ENCODE data around the gene SCAMP3.
"Not testable (repeated sequence)": the region's sequence is repeated elsewhere in the genome, so short reads cannot be mapped to it uniquely, and the experiment has no call there.

The SCAMP3 gene

DNA sequence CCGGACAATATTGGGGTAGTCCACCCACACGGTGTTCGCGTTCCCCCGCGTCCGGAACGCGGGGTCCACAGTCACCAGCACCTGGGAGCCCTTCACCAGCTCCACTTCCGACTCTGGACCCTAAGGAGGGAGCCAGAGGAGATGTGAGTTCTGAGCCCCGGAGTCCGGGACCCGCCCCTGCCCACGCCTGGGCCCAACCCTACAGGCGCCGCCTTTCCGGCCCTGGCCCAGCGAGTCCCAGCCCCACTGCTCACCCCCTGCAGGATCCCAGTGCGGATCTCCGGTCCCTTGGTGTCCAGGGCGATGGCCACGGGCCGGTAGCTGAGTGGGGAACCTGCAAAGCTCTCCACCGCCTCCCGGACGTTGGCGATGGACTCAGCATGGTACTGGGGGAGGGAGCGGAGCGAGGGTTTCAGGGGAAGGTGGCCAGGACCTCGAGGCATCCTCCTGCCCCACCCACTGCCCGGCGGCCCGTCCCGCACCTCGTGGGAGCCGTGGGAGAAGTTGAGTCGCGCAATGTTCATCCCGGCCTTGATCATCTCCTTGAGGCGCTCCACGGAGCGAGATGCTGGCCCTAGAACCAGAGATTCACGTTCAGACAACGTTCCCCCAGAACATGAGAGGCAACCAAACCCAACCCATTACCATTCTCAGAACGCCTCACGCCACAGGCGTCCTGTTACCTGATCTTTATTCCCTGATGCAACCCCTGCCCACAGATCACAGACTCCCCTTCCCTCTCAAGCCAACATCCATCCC, 33.2 kb upstream of the SCAMP3 start:
- intact Hi-C loops (cut with micrococcal nuclease) = no loop called here
- Mint-ChIP-seq H3K4me1 (ENCODE audit: low read depth) (peaks cover 13% of the 10 kb centered on the region), H3K27ac (no peak overlapping the region), H3K36me3 (ENCODE audit: low read depth) (no peaks in the 10 kb centered on the region), H3K27me3 (peaks cover 70% of the 10 kb centered on the region), H3K9me3 (no peaks in the 10 kb centered on the region), H3K4me3 (no peak overlapping the region)

DNA sequence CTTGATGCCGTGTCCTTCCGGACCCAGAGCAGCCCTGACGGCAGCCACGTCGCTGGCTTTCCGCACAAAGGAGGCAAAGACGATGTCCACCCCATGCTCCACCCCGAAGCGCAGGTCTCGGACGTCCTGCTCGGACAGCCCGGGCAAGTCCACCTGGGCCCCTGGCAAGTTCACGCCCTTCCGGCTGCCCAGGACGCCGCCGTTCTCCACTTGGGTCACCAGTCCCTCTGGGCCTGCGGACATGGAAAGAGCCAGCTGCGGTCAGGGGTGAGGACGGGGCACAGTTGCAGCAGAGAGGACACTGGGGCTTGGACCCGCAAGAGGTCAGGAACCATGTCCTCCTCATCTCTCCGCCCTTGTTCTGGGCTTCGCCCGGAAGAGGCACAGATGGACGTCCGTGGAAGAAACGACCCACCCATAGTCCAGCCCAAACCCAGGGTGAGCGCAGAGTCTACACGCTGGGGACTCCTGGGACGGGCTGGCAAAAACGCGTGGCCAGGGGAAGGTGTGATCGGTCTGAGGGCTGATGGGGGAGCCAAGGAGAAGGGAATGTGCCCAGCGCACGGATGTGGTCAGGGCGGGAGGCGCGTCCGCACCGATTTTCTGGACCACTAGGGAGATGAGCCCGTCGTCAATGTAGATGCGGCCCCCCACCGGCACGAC, 32.5 kb upstream of the SCAMP3 start:
- peak overlapping the region; percentile 39 for H3K4me3 Mint-ChIP-seq
- no peak overlapping the region for H3K27ac Mint-ChIP-seq
- H3K36me3 Mint-ChIP-seq (ENCODE audit: low read depth) = no peaks in the 10 kb centered on the region
- H3K4me1 Mint-ChIP-seq (ENCODE audit: low read depth) = peaks cover 13% of the 10 kb centered on the region
- peaks cover 72% of the 10 kb centered on the region for H3K27me3 Mint-ChIP-seq
- intact Hi-C loops (cut with micrococcal nuclease) = no loop called here
- no peaks in the 10 kb centered on the region for H3K9me3 Mint-ChIP-seq

DNA sequence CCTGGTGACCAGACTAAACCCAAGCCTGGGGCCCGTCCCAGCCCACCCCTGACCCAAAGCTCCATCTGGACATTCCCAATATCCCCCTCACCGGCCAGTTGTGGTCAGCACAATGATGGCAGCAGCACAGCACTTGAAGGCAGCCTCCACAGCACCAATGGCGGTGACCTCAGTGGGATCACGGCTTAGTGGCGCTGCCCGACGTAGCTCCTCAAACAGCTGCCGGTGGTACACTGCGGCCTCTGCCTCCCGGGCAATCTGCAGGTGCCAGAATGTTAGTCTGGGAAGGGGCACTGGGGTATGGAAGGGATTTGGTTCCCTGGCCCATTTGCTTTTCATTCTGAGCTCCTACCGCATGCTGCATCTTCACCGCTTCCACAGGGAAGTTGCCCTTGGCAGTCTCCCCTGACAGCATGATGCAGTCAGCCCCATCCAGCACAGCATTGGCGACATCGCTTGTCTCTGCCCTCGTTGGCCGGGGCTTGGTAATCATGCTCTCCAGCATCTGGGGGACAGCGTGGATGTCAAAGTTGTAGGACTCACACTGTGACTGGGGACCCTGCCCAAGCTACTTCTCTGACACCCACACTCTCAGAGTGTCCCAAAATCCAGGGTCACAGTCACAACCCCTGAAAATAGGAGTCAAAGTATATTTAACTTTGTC, 31.1 kb upstream of the SCAMP3 start:
- Mint-ChIP-seq H3K9me3 (no peaks in the 10 kb centered on the region), H3K36me3 (ENCODE audit: low read depth) (no peaks in the 10 kb centered on the region), H3K4me3 (no peak overlapping the region), H3K27me3 (peaks cover 71% of the 10 kb centered on the region), H3K4me1 (ENCODE audit: low read depth) (peaks cover 13% of the 10 kb centered on the region), H3K27ac (no peak overlapping the region)
- intact Hi-C loops (cut with micrococcal nuclease) = no loop called here

DNA sequence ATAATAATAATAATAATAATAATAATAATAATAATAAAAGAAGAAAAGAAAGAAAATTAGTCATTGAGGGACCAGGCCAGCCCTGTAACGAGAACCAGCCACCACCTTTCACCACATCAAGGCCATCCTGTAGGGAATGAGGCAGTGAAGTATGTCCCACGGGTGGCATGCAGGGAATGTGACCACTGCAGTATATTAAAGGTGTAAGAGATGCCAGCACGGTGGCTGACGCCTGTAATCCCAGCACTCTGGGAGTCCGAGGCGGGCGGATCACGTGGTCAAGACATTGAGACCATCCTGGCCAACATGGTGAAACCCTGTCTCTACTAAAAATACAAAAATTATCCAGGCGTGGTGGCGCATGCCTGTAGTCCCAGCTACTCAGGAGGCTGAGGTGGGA, 28.8 kb upstream of the SCAMP3 start:
- H3K4me3 Mint-ChIP-seq; H3K27ac Mint-ChIP-seq; H3K36me3 Mint-ChIP-seq (ENCODE audit: low read depth); H3K9me3 Mint-ChIP-seq; intact Hi-C loops (cut with micrococcal nuclease): not testable (repeated sequence)
- Mint-ChIP-seq H3K27me3 (peaks cover 49% of the 10 kb centered on the region), H3K4me1 (ENCODE audit: low read depth) (peaks cover 13% of the 10 kb centered on the region)

DNA sequence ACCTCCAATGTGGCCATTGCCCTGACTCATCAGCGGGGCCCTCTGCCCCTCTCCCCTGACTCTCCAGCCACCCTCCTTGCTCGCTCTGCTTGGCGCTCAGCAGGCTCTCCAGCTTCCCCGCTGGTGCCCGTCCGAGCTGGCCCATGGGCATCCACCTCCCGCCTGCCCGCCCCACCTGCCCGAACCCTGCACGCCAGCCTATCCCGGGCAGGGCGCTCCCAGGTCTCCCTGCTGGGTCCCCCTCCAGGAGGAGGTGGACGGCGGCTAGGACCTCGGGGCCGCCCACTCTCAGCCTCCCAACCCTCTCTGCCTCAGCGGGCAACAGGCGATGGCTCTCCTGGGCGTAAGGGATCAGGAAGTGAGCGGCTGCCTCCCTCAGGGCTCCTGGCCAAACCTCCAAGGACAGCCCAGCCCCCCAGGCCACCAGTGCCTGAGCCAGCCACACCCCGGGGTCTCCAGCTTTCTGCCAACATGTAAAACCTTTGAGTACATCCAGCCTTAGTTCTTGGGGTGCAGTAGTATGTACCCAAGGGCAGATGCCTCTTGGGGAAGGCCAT, 25.9 kb upstream of the SCAMP3 start:
- peaks cover under 1% of the 10 kb centered on the region for H3K4me1 Mint-ChIP-seq (ENCODE audit: low read depth)
- no peak overlapping the region for H3K27ac Mint-ChIP-seq
- no peaks in the 10 kb centered on the region for H3K9me3 Mint-ChIP-seq
- peaks cover 19% of the 10 kb centered on the region for H3K27me3 Mint-ChIP-seq
- no peaks in the 10 kb centered on the region for H3K36me3 Mint-ChIP-seq (ENCODE audit: low read depth)
- intact Hi-C loops (cut with micrococcal nuclease) = no loop called here
- no peak overlapping the region for H3K4me3 Mint-ChIP-seq

DNA sequence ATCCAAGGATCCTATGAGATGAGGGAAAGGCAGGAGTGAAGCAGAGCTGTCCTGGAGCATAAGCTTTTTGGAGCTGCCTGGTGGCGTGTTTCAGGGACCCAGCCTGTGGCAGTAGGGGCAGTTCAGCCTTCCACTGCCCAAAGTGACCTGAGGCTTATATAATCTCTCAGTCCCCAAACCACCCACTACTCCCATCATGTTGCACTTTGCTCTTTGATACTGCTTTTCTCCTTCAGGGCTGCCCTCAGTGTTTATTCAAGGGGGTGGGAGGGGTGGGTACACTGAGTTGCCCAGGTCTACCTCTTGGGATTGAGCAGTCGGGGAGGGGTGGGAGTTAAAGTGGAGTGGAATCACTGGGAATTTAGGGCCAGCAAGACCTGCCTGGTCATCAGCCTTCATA, 24.4 kb upstream of the SCAMP3 start:
- Mint-ChIP-seq H3K4me1 (ENCODE audit: low read depth) (peaks cover 5% of the 10 kb centered on the region), H3K4me3 (no peak overlapping the region), H3K36me3 (ENCODE audit: low read depth) (no peaks in the 10 kb centered on the region), H3K27ac (no peak overlapping the region), H3K9me3 (no peaks in the 10 kb centered on the region), H3K27me3 (peaks cover 8% of the 10 kb centered on the region)
- intact Hi-C loops (cut with micrococcal nuclease) = no loop called here

DNA sequence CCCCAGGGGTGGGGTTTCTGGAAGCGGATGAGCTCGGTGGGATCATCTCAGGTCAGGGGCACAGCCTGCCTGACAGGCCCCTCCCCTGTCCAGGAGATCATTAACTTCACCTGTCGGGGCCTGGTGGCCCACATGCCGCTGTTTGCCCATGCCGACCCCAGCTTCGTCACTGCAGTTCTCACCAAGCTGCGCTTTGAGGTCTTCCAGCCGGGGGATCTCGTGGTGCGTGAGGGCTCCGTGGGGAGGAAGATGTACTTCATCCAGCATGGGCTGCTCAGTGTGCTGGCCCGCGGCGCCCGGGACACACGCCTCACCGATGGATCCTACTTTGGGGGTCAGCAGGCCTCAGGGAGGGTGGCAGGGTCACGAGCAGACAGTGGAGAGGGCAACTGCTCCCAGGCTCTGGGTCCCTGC, 23.5 kb upstream of the SCAMP3 start:
- Mint-ChIP-seq H3K4me1 (ENCODE audit: low read depth) (peaks cover 5% of the 10 kb centered on the region), H3K27ac (no peak overlapping the region), H3K9me3 (no peaks in the 10 kb centered on the region), H3K27me3 (peaks cover 5% of the 10 kb centered on the region), H3K4me3 (no peak overlapping the region), H3K36me3 (ENCODE audit: low read depth) (no peaks in the 10 kb centered on the region)
- intact Hi-C loops (cut with micrococcal nuclease) = no loop called here

DNA sequence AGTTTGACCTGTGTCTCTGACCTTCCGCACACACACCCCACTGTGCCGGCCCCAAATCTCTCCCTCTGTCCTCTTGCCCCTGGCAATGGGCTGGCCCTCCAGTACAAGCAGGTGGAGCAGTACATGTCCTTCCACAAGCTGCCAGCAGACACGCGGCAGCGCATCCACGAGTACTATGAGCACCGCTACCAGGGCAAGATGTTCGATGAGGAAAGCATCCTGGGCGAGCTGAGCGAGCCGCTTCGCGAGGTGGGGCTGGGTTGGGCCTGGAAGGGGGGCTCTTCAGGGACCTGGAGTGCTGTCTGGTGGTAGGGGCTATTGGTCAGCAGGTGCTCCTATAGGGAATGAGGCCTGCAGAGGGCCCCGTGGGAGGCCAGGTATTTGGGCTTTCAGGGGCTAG, 22.9 kb upstream of the SCAMP3 start:
- Mint-ChIP-seq H3K27ac (no peak overlapping the region), H3K27me3 (no peaks in the 10 kb centered on the region), H3K4me3 (no peak overlapping the region), H3K4me1 (ENCODE audit: low read depth) (peaks cover 5% of the 10 kb centered on the region), H3K9me3 (no peaks in the 10 kb centered on the region), H3K36me3 (ENCODE audit: low read depth) (no peaks in the 10 kb centered on the region)
- intact Hi-C loops (cut with micrococcal nuclease) = no loop called here

DNA sequence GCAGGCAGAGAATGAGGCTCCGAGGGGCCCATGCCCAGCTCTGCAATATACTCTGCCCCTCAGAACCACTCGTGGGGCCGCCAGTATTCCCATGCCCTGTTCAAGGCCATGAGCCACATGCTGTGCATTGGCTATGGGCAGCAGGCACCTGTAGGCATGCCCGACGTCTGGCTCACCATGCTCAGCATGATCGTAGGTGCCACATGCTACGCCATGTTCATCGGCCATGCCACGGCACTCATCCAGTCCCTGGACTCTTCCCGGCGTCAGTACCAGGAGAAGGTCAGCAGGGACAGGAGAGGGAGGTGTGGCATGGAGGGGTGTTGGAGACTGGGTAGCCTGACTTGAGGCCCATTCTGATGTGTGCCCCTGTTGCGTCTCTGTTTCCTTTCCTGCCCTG, 22.3 kb upstream of the SCAMP3 start:
- Mint-ChIP-seq H3K4me1 (ENCODE audit: low read depth) (peaks cover 7% of the 10 kb centered on the region), H3K27me3 (peaks cover 2% of the 10 kb centered on the region), H3K4me3 (no peak overlapping the region), H3K27ac (no peak overlapping the region), H3K9me3 (no peaks in the 10 kb centered on the region), H3K36me3 (ENCODE audit: low read depth) (no peaks in the 10 kb centered on the region)
- intact Hi-C loops (cut with micrococcal nuclease) = no loop called here

DNA sequence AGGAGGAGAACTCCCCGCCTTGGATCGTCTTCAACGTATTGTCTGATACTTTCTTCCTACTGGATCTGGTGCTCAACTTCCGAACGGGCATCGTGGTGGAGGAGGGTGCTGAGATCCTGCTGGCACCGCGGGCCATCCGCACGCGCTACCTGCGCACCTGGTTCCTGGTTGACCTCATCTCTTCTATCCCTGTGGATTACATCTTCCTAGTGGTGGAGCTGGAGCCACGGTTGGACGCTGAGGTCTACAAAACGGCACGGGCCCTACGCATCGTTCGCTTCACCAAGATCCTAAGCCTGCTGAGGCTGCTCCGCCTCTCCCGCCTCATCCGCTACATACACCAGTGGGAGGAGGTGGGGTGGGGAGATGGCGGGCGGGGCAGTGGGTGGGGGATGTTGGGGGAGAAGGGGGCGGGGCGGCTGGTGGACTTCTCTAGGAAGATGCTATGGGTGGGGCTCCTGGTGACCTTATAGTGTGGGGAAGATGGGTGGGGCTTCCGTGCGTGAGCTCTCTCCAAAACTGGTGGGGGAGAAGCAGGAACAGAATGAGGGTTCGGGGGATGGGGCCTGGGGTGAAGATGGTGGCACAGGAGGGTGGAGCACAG, 20.4 kb upstream of the SCAMP3 start:
- no peak overlapping the region for H3K4me3 Mint-ChIP-seq
- H3K4me1 Mint-ChIP-seq (ENCODE audit: low read depth) = peaks cover 18% of the 10 kb centered on the region
- no peaks in the 10 kb centered on the region for H3K36me3 Mint-ChIP-seq (ENCODE audit: low read depth)
- H3K9me3 Mint-ChIP-seq = no peaks in the 10 kb centered on the region
- H3K27ac Mint-ChIP-seq = no peak overlapping the region
- peaks cover 16% of the 10 kb centered on the region for H3K27me3 Mint-ChIP-seq
- intact Hi-C loops (cut with micrococcal nuclease) = no loop called here

DNA sequence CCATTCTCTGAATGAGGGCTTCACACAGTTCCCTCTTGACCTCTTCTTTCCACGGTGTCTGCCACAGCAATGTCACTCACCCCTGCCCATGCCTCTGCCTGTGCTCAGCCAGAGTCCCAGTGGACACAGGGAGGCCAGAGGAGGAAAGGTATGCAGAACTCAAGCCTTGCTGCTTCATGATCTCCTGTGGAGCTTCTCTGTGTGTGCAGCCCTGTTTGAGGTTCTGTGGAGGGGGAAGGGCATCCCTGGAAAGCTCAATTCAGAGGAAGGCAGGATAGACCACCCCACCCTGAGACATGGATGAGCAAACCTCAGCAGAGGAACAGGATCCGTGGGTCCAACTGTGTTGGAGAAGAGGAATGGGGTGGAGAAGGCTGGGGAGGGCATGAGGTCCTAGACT, 17.1 kb upstream of the SCAMP3 start:
- H3K4me3 Mint-ChIP-seq = no peak overlapping the region
- H3K27ac Mint-ChIP-seq = no peak overlapping the region
- no peaks in the 10 kb centered on the region for H3K9me3 Mint-ChIP-seq
- H3K27me3 Mint-ChIP-seq = peaks cover 16% of the 10 kb centered on the region
- H3K4me1 Mint-ChIP-seq (ENCODE audit: low read depth) = peaks cover 28% of the 10 kb centered on the region
- H3K36me3 Mint-ChIP-seq (ENCODE audit: low read depth) = no peaks in the 10 kb centered on the region
- intact Hi-C loops (cut with micrococcal nuclease) = loop anchor here (10.0 kb wide), 1 partner anchor 576 kb away; the partner anchor contains the start of genes GON4L and SYT11

DNA sequence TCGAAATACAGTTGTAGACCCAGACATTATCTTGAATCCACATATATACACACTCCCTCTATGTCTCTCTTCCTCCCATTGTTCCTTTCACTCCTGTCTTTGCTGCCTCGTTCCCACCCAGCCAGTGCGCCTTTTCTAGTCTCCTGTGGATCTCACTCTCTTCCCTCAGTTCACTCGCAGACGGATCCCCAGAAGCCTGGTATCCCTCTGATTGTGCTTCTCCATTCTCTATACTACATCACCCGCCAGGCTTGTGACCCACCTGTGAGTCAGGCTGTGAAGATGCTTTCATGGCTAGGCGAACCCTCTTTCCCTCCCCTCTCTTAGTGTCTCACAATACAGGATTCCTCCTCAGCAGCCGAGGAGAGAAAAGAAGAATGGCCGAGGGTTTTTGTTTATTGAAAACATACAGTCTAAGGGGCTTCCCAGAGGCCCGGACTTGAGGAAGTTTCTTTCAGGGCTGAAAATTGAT, 16.6 kb upstream of the SCAMP3 start:
- no peaks in the 10 kb centered on the region for H3K9me3 Mint-ChIP-seq
- H3K27me3 Mint-ChIP-seq = peaks cover 16% of the 10 kb centered on the region
- H3K4me1 Mint-ChIP-seq (ENCODE audit: low read depth) = peaks cover 30% of the 10 kb centered on the region
- H3K36me3 Mint-ChIP-seq (ENCODE audit: low read depth) = no peaks in the 10 kb centered on the region
- intact Hi-C loops (cut with micrococcal nuclease) = loop anchor here (10.0 kb wide), 1 partner anchor 576 kb away; the partner anchor contains the start of genes GON4L and SYT11
- no peak overlapping the region for H3K4me3 Mint-ChIP-seq
- H3K27ac Mint-ChIP-seq = no peak overlapping the region

DNA sequence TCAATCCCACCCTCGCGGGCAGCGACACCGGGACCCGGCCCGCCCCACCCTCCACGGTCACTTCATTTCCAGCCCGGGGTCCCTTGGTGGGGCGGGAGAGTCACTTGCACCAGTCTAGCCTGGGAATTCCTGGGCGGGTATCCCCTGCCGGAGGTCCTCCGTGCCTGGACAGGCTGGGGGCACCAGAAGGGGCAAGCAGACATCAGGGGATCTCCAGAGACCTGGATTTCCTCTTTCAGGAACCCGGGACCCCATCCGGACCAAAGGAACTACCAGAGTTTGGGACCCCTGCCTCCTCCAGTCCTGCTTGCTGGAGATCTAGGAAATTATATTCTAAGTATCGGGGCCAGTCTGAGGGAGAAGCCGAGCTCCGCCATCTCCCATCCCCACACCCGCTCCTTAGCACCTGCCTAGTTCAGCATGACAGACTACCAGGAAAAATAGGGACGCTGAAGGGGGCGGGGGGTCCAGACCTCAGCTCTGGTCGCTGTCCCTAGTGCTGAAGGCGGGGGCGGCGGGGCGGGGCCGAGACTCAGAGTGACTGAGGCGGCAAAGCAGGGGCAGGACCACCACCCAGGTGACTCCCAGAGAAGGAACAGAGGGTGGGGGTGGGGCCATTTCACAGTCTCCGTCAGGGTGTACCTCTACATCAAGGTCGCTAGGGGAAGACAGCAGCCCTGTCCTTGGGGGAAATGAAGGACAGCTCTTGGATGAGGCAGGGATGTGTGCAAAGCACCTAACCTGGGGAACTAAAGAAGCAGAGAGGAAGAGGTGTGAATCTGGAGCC, 15.9 kb upstream of the SCAMP3 start:
- peaks cover 16% of the 10 kb centered on the region for H3K27me3 Mint-ChIP-seq
- H3K9me3 Mint-ChIP-seq = no peaks in the 10 kb centered on the region
- H3K27ac Mint-ChIP-seq = peak overlapping the region; percentile 48
- H3K4me1 Mint-ChIP-seq (ENCODE audit: low read depth) = peaks cover 33% of the 10 kb centered on the region
- H3K4me3 Mint-ChIP-seq = peak overlapping the region; percentile 86
- intact Hi-C loops (cut with micrococcal nuclease) = loop anchor here (1.0 to 10.0 kb wide), 3 partner anchors 30 to 577 kb away; partner anchors contain the start of genes FDPS, GON4L and SYT11
- H3K36me3 Mint-ChIP-seq (ENCODE audit: low read depth) = peaks cover 5% of the 10 kb centered on the region
